NOMO-1 treated with dmso at 0.1 percent for 144 hours (cell line): Measurements from ENCODE around the gene LNP1.

Experiments
- DNase-seq: peaks from one replicate; lab custom pipeline; 2025; ENCODE audit not compliant: unreplicated experiment; lab: John Stamatoyannopoulos, UW

Gene LNP1

DNA sequence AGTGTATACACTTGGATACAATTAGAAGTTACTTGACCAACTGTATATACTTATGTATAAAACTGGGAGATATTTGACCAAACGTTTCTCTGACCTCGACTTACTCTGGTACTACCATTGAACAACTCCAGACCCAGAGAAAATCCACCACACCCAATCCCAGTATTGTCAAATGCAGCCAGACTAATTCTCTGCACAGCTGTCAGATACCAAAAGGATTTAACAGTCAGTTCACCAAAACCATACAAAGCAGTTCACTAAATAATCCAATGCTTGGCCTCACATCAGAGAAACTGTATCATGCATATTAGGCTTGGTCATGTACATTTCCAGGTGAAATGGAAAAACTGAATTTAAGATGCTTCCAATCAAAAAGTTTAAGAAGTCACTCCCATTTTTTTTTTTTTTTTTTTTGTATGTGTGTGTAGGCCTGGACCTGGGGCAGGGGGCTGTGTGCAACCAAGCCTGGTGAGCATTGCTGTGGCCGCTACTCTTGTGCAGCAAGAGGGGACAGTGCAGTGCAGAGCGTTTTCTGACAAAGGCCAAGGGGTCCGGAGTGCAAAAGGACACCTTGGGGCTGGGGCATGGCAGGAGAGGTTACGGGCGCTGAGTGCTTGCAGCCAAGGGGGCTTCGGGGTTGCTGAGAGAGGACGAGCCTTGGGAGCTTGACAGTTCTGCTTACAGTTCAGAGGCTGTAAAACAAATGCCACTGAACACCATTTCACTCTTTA is 1.8 kb upstream of the LNP1 start:
- DNase-seq, result no peak

DNA sequence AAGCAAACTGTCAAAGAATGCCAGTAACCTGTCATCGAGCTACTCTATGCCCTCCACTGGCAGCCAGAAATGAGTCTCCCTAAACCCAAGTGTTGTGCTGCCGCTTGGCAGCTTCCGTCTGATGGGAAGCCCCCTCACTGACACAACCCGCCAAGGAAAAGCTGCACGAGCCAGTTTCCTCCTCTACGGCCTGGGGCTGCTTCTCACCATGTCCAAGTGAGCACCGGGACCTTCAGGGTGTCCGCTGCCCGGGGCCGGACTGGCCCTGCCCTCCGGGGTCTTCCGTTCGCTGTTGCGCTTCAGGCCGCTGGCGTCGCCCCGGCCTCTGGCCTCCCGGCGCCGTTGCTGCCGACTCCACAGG is 940 bp upstream of the LNP1 start:
- DNase-seq, result no peak

DNA sequence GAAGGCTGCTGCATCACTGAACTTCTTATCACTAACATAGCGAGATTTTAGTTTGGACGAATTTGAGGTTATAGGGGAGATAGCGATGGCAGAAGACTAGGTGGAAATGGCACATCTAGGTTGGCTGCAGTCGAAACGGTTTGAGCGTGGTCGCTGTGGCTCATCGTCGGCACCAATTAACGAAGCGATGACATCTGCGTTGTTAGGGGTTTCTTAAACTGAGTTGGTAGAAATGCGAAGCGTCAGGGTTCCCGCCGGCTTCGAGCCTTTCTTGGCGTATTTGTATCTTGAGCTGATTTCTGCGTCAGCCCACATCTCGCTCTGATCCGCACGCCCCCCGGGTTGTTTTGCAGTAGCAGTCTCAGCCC is 319 bp downstream of the LNP1 start:
- DNase-seq, result no peak

DNA sequence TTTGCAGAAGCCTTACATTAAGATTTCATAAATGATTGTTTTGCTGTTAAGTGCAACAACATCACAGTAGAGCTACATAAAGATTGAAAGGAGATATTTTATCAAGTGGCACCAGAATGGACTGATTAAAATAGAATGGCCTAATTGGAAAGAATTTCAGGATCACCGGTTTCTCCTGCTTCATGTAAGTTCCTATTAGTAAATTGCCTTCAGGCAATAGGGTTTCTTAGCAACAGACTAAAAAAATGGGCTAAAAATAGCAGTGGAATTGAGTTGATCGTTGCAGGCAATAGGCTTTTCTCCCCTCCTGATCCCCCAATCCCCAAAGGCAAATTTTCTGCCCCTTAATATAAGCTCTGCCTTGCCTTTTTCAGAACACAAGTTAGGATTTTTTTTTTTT is 917 bp downstream of the LNP1 start:
- no peak for DNase-seq

DNA sequence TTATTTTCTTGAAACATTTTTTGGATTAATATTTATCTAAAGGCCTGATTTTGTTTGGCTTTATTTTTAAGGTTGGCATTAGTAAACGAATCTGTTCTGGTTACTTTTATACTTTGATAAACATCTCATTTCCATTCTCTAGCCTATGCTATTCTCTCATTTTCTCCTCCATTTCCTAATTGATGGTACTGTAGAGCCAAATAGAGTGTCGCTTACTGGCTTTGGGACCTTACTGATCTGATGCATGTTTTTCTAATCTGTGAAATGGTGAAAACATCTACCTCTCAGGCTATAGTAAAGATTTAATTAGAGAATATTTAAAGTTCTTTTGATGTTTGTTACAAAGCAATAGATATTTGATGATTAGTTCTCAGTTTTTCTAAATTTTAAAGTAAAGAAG is 1.6 kb downstream of the LNP1 start:
- DNase-seq, result no peak

DNA sequence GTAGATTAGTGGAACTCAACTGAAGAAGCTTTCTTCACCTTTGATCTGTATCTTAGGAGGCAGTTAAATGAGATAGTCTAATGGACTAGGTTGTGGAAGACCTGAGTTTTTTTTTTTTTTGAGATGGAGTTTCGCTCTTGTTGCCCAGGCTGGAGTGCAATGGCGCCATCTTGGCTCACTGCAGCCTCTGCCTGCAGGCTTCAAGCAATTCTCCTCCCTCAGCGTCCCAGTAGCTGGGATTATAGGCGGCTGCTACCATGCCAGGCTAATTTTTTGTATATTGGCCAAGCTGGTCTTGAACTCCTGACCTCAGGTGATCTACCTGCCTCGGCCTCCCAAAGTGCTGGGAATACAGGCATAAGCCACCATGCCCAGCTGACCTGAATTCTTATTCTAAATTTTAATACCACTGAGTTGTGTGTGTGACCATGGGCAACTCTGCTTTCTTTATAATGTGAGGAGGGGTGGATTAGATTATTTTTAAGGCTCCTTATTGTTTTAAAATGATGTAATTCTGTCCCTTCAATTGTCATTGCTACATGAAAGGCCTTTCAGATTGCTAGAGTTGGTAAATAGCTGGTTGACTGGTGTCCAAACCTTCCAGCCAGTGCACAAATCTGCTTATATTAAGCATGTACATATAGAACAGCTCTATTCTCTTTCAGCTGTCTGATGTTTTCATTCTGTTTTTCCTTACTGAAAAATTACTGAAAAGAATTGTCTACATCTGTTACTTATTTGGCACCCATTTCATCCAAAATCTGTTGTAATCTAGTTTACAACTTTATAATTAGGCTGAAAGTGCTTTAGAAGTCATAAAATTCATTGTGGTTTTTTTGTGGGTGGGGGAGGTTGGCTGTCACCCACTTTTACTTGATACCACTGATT is 2.3 kb downstream of the LNP1 start:
- no peak for DNase-seq

DNA sequence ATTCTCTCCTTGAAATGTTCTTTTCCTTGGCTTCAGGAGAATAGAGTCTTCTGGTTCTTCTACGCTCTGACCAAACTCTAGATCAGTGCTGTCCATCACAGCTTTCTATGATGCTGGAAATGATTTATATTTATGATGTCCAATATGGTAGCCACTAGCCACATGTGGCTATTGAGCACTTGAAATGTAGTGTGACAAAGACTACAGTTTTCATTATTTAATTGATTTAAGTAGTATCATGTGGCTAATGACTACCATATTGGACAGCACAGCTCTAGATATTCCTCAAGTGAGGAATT is 2.9 kb downstream of the LNP1 start:
- no peak for DNase-seq

DNA sequence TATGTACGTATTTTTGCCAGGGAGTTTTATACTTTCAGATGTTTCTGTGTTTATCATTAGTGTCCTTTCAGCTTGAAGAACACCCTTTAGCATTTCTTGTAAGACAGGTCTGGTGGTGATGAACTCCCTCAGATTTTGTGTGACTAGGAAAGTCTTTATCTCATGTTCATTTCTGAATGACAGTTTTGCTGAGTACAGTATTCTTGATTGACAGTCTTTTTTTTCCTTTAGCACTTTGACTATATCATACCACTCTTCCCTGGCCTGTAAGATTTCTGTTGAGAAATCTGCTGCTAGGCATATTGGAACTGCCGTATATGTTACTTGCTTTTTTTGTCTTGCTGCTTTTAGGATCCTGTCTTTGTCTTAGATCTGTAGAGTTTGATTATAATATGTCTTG is 5.8 kb downstream of the LNP1 start:
- no peak for DNase-seq

DNA sequence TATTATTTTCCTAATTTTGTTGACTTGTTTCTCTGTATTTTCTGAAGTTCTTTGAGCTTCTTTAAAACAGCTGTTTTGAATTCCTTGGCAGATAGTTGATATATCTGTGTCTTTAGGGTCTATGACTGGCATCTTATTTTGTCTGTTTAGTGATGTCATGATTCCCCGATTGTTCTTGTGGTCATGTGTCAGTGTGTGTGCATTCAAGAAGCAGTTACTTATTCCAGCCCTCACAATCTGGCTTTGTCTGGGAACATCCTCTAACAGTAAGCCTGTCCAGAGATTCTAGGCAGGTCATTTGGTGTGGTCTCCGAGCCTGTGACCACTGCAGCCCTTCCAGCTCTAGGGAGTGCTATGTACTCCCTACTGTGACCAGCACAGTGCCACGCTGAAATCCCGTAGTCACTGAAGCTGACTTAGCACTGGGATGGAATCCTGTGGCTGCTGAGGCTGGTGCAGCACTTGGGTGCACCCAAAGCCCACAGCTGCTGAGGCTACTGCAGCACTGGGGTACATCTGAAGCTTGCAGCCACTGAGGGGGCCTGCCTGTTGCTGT is 6.7 kb downstream of the LNP1 start:
- DNase-seq, result no peak

DNA sequence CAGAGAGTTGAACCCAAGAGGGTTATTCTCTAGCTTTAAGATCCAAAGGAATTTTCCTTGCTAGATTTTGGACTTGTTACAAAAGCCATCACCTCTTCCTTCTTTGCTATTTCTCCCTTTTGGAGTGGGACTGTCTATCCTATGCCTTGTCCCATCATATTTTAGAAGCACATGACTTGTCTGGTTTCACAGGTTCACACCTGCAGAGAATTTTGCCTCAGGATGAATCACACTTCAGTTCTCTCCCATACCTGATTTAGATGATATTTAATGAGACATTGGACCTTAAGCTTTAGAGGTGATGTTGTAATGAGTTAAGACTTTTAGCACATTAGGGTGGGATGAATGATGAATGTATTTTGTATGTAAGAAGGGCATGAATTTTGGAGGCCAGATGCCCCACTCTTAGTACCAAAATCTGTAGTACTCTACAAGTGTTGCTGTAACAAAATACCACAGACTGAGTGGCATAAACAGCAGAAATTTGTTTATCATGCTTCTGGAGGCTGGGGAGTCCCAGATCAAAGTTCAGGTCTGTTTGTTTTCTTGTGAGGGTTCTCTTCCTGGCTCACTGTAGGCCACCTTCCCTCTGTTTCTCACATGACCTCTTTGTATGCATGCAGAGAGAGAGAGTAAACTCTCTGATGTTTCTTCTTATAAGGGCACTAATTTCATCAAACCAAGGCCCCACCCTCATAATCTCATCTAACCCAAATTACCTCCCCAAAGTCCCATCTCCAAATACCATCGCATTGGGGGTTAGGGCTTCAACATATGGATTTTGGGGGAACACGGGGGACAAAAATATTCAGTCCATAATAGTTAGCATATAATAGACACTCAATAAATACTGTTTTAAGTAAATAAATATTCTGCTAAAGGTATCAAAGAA is 10.0 kb downstream of the LNP1 start:
- no peak for DNase-seq

DNA sequence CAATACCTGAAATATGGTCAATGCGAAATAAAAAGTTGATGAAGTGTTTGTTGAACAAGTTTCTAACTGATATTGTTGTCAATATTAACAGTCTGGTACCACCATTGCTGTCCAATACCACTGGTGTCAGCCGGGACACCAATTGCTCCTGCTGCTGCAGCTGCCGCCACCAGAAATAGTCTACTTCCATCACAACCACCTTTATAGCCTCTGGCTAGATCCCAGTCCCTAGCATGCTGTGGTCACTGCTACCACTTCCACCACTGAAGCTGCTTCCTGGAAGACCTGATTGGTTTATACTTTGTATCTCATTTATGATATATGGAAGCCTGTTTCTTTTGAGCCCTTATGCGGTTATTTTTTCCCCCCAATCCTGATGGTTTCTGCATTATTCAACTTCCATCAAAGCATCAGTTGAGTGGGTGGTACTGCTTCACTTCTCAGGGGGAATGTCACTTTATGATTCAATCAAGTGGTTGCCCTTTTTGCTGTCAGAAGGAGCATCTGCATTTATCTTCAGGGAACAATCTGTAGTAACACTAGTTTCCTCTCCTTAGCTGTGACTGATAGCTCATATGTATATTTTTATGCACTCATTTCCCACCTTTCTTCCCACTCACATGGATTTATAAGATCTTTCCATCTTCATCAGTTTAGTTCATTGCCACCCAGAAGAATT is 11.7 kb downstream of the LNP1 start:
- DNase-seq, result no peak

DNA sequence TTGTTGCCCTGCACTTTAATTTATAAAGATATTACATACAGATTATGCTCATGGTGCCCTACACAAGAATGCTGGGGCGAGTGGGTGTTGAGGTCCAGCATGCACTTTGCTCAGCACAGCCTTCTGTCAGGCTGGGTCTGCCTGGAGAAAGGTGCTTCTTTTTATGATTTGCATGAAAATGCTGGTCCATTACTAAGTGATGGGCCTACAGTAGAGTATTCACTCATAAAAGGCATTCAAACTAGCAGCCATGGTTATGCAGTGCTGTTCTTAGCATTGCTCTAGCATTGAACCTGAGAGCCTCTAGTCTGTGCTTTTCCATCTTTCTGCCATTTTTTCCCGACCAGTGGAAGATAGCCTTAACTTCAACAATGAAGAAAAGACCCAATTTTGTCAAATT is 12.3 kb downstream of the LNP1 start:
- DNase-seq, result no peak

DNA sequence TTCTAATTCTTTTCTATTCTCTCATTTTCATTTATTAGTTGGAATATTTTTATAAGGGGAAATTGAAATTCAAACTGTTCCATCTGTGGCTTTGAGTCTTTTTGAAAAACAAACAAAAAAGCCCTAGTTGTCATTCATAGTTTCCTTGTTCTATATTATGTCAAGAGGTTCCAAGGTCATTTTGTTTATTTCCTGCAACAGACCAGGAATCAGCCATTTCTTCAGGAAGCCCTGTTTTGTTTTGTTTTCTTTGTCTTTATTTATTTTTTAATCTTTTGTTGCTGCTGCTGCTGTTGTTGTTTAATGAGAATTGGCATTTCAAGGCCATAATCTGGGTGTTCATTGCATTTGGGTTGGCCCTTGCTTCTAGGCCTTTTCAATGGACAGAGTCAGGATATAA is 14.8 kb downstream of the LNP1 start:
- no peak for DNase-seq

DNA sequence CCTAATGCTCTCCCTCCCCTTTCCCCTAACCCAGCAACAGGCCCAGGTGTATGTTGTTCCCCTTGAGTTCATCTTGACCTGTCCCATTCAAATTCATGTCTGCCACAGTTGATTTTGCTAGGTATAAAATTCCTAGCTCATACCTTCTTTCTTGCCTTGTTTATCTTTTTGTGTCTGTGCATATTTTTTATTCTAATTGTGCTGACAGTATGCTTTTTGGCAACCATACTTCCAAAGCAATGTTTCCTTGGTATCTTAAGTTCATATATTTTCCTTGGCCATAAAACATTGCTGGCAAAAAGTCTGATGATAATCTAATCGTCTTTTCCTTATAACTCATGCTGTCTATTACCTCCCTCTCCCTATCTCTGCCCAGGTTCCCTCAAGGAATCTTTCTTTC is 15.5 kb downstream of the LNP1 start:
- DNase-seq, result no peak

DNA sequence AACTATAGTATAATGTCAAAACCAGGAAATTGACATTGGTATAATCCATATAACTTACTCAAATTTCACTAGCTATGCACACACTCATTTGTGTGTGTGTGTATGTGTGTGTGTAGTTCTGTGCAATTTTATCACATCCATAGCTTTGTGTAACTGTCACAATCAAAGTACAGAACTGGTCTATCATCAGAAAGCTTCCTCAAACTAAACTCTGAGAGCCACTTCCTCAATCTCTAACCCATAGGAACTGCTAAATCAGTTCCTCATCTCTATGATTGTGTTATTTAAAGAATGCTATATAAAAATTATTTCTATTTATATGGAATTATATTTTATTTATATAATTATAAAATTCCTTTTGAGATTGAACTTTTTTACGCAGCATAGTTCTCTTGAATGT is 18.1 kb downstream of the LNP1 start:
- DNase-seq, result peak; percentile 35

DNA sequence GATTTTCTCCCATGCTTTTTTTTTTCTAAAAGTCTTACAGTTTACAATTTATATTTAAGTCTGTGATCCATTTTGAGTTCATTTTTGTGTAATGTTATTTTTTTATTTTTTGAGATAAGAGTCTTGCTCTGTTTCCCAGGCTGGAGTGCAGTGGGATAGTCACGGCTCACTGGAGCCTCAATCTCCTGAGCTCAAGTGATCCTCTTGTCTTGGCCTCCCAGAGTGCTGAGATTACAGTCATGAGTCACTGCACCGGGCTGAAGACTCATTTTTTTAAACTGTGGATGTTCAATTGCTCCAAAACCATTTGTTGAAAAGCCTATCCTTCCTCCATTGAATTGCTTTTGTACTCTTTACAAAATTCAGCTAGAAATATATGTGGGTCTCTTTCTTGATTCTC is 19.5 kb downstream of the LNP1 start:
- DNase-seq, result no peak

DNA sequence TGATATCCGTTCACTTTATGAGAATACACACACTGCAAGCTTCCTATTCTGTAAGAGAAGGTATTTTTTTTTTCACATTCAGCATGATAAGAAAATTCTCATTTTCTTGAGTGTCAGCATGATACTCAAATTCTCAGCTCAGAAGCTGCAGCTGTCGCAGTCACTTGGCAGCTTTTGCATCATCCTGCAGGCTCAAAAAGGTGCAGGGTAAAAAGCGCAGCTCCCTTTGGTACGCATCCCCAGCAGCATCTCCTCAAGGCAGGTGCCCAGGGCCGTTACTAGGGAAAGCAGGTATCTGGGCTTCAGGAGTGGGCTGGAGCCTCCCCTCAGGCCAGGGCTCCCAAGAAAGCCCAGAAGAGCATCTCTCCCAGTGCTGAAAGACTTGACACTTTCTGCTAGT is 22.3 kb downstream of the LNP1 start:
- DNase-seq, result no peak

DNA sequence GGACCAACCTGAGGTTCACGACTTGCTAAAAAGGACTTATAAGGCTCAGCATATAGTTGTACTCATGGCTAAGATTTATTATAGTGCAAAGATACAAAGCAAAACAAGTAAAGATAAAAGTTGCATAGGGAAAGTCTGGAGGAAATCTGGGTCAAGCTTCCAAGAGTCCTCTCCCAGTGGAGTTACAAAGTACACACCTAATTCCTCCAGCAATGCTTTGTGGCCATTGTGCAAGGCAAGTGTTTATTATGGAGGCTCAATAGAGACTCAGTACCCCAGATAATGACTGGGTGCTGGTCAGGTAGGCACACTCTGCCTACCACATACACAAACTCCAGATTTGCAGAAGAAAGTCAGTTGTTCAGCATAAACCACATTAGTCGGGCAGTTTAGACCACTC is 22.9 kb downstream of the LNP1 start:
- DNase-seq, result no peak

DNA sequence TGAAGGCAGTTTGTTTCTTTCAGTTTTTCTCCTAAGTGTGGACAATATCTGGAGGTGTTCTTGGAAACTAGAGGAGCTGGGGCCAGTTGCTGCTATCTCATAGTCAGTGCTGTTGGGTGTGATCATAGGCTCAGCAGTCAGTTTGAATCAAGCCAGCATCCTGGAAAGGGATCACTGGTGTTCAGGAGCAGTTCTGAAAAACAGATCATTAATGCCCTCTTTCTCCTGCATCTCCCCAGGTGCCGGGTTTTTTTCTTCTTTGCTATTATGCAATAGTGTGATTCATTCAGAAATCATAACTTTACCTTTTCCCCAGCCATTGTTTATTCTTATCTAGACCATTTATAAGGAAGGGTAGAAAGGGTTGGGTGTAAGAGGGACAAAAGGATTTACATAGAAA is 24.0 kb downstream of the LNP1 start:
- DNase-seq, result no peak

DNA sequence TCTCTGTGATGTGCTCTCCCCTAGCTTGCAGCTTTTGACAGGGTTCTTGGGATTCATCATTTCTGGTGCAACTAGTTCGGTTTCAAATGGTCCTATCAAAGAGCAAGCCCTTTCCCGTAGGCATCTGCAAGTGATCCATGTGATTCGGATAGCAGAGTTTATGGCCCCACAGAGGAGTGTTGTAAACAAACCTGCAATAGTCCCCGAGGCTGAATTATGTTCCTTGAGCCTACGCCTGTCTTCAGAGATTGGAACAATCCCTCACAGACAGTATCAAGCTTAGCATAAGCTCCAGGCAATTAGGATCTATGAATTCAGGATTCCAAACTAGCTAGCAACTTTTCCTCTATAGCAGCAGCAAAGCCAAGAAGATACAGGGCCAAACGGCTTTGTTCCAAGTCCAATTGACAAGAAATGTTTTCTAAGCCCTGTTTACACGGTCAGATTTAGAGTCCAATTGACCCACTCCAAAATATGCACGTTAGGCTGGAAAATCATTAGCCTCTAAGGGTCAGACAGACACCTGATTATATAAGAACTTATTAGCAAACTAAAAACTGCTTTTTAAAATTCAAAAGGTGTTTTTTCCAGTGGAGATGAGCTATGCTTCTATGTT is 24.8 kb downstream of the LNP1 start:
- no peak for DNase-seq

DNA sequence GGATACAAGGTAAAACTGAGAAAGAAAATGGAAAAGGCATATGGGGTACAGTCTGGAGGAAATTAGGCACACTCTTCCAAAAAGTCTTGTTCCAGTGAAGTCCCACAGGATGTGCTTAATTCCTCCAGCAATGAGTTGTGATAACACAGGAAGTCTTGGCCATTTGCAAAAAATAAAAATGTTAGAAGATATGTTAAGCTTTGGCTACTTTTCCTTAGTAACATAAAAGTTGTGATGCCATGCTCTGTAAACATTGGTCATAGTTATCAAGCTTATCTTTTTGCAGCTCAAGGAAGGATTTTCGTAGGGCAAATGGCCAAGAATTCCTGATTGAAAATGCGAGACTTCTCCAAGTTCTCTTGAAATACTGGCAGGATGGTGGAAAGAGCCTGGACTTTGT is 26.4 kb downstream of the LNP1 start:
- no peak for DNase-seq
